Mesenchymal stem cell (in vitro differentiated cells and primary cell): ENCODE measurements around the gene TMEM243.
"Not testable (repeated sequence)": the region's sequence is repeated elsewhere in the genome, so short reads cannot be mapped to it uniquely, and the experiment has no call there.

Experiments used
- DNase-seq: peaks from one replicate; pipeline ENCODE4 v3.0.0-alpha.2; 2013
- H2AFZ ChIP-seq: one replicate; pipeline ENCODE4 v1.6.1; 2013; ENCODE audit warnings: low read depth, mild to moderate bottlenecking, control low read depth, inconsistent platforms, low read length, moderate library complexity
- H2AK5ac ChIP-seq: 2 replicates; pipeline ENCODE4 v1.6.1; 2013; ENCODE audit warnings: low read length, moderate library complexity, mild to moderate bottlenecking, inconsistent platforms; ENCODE audit not compliant: severe bottlenecking
- H2BK120ac ChIP-seq: one replicate; pipeline ENCODE4 v1.6.1; 2013; ENCODE audit warnings: low read depth, mild to moderate bottlenecking, inconsistent platforms, low read length, moderate library complexity
- H2BK12ac ChIP-seq, 2 experiments: one replicate each; pipeline ENCODE4 v1.6.1; 2013; ENCODE audit warnings: inconsistent platforms in 2 of 2, low read length in 2 of 2, mild to moderate bottlenecking in 2 of 2, moderate library complexity in 2 of 2, control low read depth in 1 of 2
- H2BK15ac ChIP-seq: one replicate; pipeline ENCODE4 v1.6.1; 2013; ENCODE audit warnings: mild to moderate bottlenecking, low read depth, inconsistent platforms; ENCODE audit not compliant: poor library complexity, severe bottlenecking
- H2BK5ac ChIP-seq: 2 replicates; pipeline ENCODE4 v1.6.1; 2013; ENCODE audit warnings: low read depth, mild to moderate bottlenecking, low read length, control low read depth, inconsistent platforms; ENCODE audit not compliant: poor library complexity, severe bottlenecking
- H3K14ac ChIP-seq, 2 experiments: one replicate each; pipeline ENCODE4 v1.6.1; 2013; ENCODE audit warnings: inconsistent platforms in 2 of 2, low read length in 2 of 2, control low read depth in 1 of 2, mild to moderate bottlenecking in 1 of 2, moderate library complexity in 1 of 2
- H3K18ac ChIP-seq, 2 experiments: one replicate each; pipeline ENCODE4 v1.6.1; 2013; ENCODE audit warnings: inconsistent platforms in 2 of 2, low read length in 2 of 2, control low read depth in 1 of 2, low read depth in 1 of 2, mild to moderate bottlenecking in 1 of 2
- H3K23ac ChIP-seq, 2 experiments: one replicate each; pipeline ENCODE4 v1.6.1; 2013; ENCODE audit warnings: inconsistent platforms in 2 of 2, low read length in 2 of 2, mild to moderate bottlenecking in 2 of 2, moderate library complexity in 2 of 2, control low read depth in 1 of 2
- H3K27ac ChIP-seq: 2 replicates; pipeline ENCODE4 v1.5.1; 2013; ENCODE audit warnings: mild to moderate bottlenecking, moderate library complexity, low read length, control low read depth, inconsistent platforms; ENCODE audit not compliant: poor library complexity, severe bottlenecking
- H3K27me3 ChIP-seq, 2 experiments: 2 replicates each; pipeline versions ENCODE4 v1.6.1 to v1.7.0; 2013; ENCODE audit warnings: low read length in 2 of 2, mild to moderate bottlenecking in 2 of 2, moderate library complexity in 2 of 2, control low read depth in 1 of 2, inconsistent platforms in 1 of 2; ENCODE audit not compliant: control insufficient read depth in 1 of 2, insufficient read depth in 1 of 2
- H3K36me3 ChIP-seq, 2 experiments: 2 replicates each; pipeline versions ENCODE4 v1.6.1 to v1.7.0; 2013; ENCODE audit warnings: low read length in 2 of 2, control low read depth in 1 of 2, inconsistent platforms in 1 of 2, low read depth in 1 of 2, mild to moderate bottlenecking in 1 of 2; ENCODE audit not compliant: insufficient read depth in 2 of 2, control insufficient read depth in 1 of 2
- H3K4ac ChIP-seq, 2 experiments: one replicate each; pipeline ENCODE4 v1.6.1; 2013; ENCODE audit warnings: inconsistent platforms in 2 of 2, low read length in 2 of 2, mild to moderate bottlenecking in 2 of 2, moderate library complexity in 2 of 2, control low read depth in 1 of 2, low read depth in 1 of 2
- H3K4me1 ChIP-seq: 2 replicates; pipeline ENCODE4 v1.6.1; 2013; ENCODE audit warnings: low read depth, low read length, control low read depth; ENCODE audit not compliant: control insufficient read depth, insufficient read depth
- H3K4me2 ChIP-seq: 2 replicates; pipeline ENCODE4 v1.6.1; 2013; ENCODE audit warnings: low read length, mild to moderate bottlenecking, inconsistent platforms; ENCODE audit not compliant: poor library complexity, severe bottlenecking
- H3K4me3 ChIP-seq, 2 experiments: 2 replicates each; pipeline versions ENCODE4 v1.5.1 to v1.7.0; 2013; ENCODE audit warnings: low read length in 2 of 2, mild to moderate bottlenecking in 2 of 2, control low read depth in 1 of 2, low read depth in 1 of 2; ENCODE audit not compliant: insufficient read depth in 1 of 2
- H3K79me1 ChIP-seq: replicated peaks from 2 replicates; pipeline ENCODE4 v1.6.1; 2013; ENCODE audit warnings: mild to moderate bottlenecking, control low read depth, low read length, inconsistent platforms; ENCODE audit not compliant: poor library complexity, severe bottlenecking
- H3K9ac ChIP-seq: 2 replicates; pipeline ENCODE4 v1.7.0; 2013; ENCODE audit warnings: mild to moderate bottlenecking, low read length, moderate library complexity
- H3K9me3 ChIP-seq: 2 replicates; pipeline ENCODE4 v1.7.0; 2013; ENCODE audit warnings: mild to moderate bottlenecking, low read length; ENCODE audit not compliant: control insufficient read depth
- H4K8ac ChIP-seq: one replicate; pipeline ENCODE4 v1.6.1; 2013; ENCODE audit warnings: inconsistent platforms, mild to moderate bottlenecking, low read length, moderate library complexity
- H4K91ac ChIP-seq: one replicate; pipeline ENCODE4 v1.6.1; 2013; ENCODE audit warnings: mild to moderate bottlenecking, low read length, inconsistent platforms
- WGBS: methylation state at CpG from one replicate; pipeline ENCODE4 v1.1.7; 2013; ENCODE audit warnings: mixed read lengths; 5-methylcytosine and 5-hydroxymethylcytosine counted together

Gene TMEM243

GRCh38 chr7:87206361-87206760 lies 13.2 kb downstream of the TMEM243 start:
- Histone ChIP-seq H2BK12ac (no peak overlapping the region), H3K79me1 (peaks cover 21% of the 10 kb centered on the region)
- no peak for DNase-seq

GRCh38 chr7:87205701-87206100 lies 13.8 kb downstream of the TMEM243 start:
- not testable (repeated sequence) for H3K14ac ChIP-seq, H3K4me1 ChIP-seq, H3K9ac ChIP-seq, H4K8ac ChIP-seq, H4K91ac ChIP-seq, H2BK5ac ChIP-seq, H2BK120ac ChIP-seq, H3K23ac ChIP-seq, H3K18ac ChIP-seq, H2AFZ ChIP-seq, DNase-seq, H2BK12ac ChIP-seq, H3K27me3 ChIP-seq, H3K4me2 ChIP-seq, H2AK5ac ChIP-seq, H3K27ac ChIP-seq, H3K4me3 ChIP-seq, H3K4ac ChIP-seq, H2BK15ac ChIP-seq
- Histone ChIP-seq H3K79me1 (peaks cover 16% of the 10 kb centered on the region), H3K9me3 (peaks cover 25% of the 10 kb centered on the region), H3K36me3 (peaks cover 17 to 21% of the 10 kb centered on the region in 2 experiments)
- 100% methylated on average over 1 of the region's 3 CpGs for WGBS

More at GRCh38 chr7:87206361-87206760, 13.2 kb downstream of the TMEM243 start:
- Histone ChIP-seq H3K14ac (no peak overlapping the region), H3K4ac (no peak overlapping the region), H4K8ac (no peak overlapping the region), H2BK120ac (no peak overlapping the region), H3K4me2 (no peak overlapping the region), H3K27me3 (no peaks in the 10 kb centered on the region), H2BK15ac (no peak overlapping the region), H3K9me3 (peaks cover 25% of the 10 kb centered on the region), H2BK5ac (no peak overlapping the region), H3K18ac (no peak overlapping the region), H3K4me3 (no peak overlapping the region), H3K9ac (no peak overlapping the region), H3K27ac (no peak overlapping the region), H4K91ac (no peak overlapping the region), H2AFZ (no peak overlapping the region), H3K4me1 (peaks cover 3% of the 10 kb centered on the region), H3K36me3 (peaks cover 14 to 19% of the 10 kb centered on the region in 2 experiments), H3K23ac (no peak overlapping the region), H2AK5ac (no peak overlapping the region)
- 100% methylated on average over 1 of the region's 1 CpG for WGBS

- no peak overlapping the region for H3K9ac ChIP-seq
- no peak overlapping the region for H3K23ac ChIP-seq
- no peak overlapping the region for H3K14ac ChIP-seq
- no peak overlapping the region for H2AK5ac ChIP-seq
- no peak overlapping the region for H2BK120ac ChIP-seq
- peaks cover 3% of the 10 kb centered on the region for H3K4me1 ChIP-seq
- H2BK12ac ChIP-seq = no peak overlapping the region
- 58% methylated on average over 3 of the region's 3 CpGs for WGBS
- no peak overlapping the region for H3K4me2 ChIP-seq
- H3K18ac ChIP-seq = no peak overlapping the region
- no peaks in the 10 kb centered on the region for H3K27me3 ChIP-seq
- peaks cover 16 to 28% of the 10 kb centered on the region in 2 experiments for H3K36me3 ChIP-seq
- H4K91ac ChIP-seq = no peak overlapping the region
- no peak overlapping the region for H3K4ac ChIP-seq
- no peak overlapping the region for H2BK15ac ChIP-seq
- peaks cover 16% of the 10 kb centered on the region for H3K79me1 ChIP-seq
- H4K8ac ChIP-seq = no peak overlapping the region
- DNase-seq = no peak
- H2BK5ac ChIP-seq = no peak overlapping the region
- no peak overlapping the region for H3K4me3 ChIP-seq
- H2AFZ ChIP-seq = no peak overlapping the region
- no peak overlapping the region for H3K27ac ChIP-seq
- peaks cover 25% of the 10 kb centered on the region for H3K9me3 ChIP-seq
These were observed 14.6 kb downstream of the TMEM243 start for GRCh38 chr7:87204933-87205332.

- not testable (repeated sequence) for DNase-seq, H2BK120ac ChIP-seq, H3K4ac ChIP-seq, H3K18ac ChIP-seq, H3K4me3 ChIP-seq, H3K27me3 ChIP-seq, H4K91ac ChIP-seq, H2BK5ac ChIP-seq, H3K23ac ChIP-seq, H4K8ac ChIP-seq, H2BK15ac ChIP-seq, H3K9ac ChIP-seq, H2AFZ ChIP-seq, H2AK5ac ChIP-seq, H3K4me2 ChIP-seq, H3K27ac ChIP-seq, H3K14ac ChIP-seq, H3K4me1 ChIP-seq, H2BK12ac ChIP-seq
- Histone ChIP-seq H3K9me3 (peaks cover 25% of the 10 kb centered on the region), H3K79me1 (peaks cover 16% of the 10 kb centered on the region), H3K36me3 (peaks cover 13 to 38% of the 10 kb centered on the region in 2 experiments)
- 97% methylated on average over 4 of the region's 4 CpGs for WGBS
These were observed 15.6 kb downstream of the TMEM243 start for GRCh38 chr7:87203929-87204328.
